DMS153 treated with DMSO at 0.1 percent for 48 hours (cell line): ENCODE results near the gene SSNA1.

Experiments
- DNase-seq: peaks from one replicate; lab custom pipeline; 2025; ENCODE audit not compliant: unreplicated experiment; lab: John Stamatoyannopoulos, UW

Gene SSNA1

GRCh38 chr9:137199411-137200121 lies 11.1 kb downstream of the SSNA1 start:
- DNase-seq: no peak

- peak; percentile 96 for DNase-seq
Measured at GRCh38 chr9:137200311-137201204, 12.1 kb downstream of the SSNA1 start, which contains the start of gene TPRN. Gene TPRN (minus strand): TSS chr9:137200741. CDS start chr9:137200711, 30 bp downstream.

- no peak for DNase-seq
Measured at GRCh38 chr9:137201205-137201868, 12.9 kb downstream of the SSNA1 start.

DNA sequence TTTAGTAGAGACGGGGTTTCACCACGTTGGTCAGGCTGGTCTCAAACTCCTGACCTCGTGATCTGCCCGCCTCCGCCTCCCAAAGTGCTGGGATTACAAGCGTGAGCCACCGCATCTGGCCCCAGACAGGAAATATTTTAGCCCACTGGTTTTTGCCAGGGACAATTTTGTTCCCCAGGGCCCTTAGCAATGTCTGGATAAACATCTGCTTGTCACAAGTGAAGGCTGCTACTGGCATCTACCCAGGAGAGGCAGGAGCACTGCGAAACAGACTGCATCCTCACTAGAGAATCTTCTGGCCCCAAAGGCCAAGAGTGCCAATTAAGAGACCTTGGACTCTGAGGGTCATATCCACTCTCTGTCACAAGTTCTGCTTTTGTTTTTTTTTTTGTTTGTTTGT lies 14.5 kb downstream of the SSNA1 start:
- DNase-seq: no peak

GRCh38 chr9:137204731-137205125 lies 16.3 kb downstream of the SSNA1 start:
- no peak for DNase-seq

DNA sequence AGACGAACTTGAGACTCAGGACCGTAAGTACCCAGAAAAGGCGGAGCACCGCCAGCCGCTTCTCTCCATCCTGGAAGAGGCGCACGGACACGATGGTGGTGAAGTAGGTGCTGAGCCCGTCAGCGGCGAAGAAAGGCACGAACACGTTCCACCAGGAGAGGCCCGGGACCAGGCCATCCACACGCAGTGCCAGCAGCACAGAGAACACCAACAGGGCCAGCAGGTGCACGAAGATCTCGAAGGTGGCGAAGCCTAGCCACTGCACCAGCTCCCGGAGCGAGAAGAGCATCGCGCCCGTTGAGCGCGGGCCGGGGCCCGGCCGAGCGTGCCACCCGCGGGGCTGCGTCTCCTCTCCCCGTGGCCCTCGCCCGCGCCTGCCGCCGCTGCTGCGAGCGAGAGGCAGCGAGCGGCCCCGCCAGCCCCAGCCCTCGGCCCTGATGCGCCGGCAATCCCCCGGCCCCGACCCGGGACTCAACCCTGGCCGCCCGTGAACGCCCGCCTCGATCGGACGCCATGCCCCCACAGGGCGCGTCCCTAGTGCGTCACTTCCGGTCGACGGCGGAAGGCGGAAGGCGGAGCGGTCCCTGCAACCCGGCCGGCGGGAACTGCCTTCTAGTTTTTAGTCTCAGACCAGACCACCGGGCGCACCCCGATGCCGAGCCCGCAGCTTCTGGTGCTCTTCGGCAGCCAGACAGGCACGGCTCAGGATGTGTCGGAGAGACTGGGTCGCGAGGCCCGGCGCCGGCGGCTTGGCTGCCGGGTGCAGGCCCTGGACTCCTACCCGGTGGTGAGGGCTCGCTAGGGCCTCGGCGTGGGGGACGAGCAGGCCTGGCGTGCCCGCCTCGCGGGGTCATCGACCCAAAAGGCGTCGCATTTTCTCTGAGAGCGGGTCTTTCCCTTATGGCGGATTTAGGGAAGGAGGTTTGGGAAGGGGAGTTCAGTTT lies 16.9 kb downstream of the SSNA1 start, which contains the start of the genes NDOR1 and TMEM203:
NDOR1 (plus strand) TSS at position 575 of the 944 bp plus-strand sequence; CDS start at position 653, 78 bp downstream.
TMEM203 (minus strand) TSS at position 523 of the 944 bp plus-strand sequence; CDS start at position 289, 234 bp downstream.
- DNase-seq: peak; percentile 59

GRCh38 chr9:137206602-137207001 lies 18.1 kb downstream of the SSNA1 start:
- no peak for DNase-seq

DNA sequence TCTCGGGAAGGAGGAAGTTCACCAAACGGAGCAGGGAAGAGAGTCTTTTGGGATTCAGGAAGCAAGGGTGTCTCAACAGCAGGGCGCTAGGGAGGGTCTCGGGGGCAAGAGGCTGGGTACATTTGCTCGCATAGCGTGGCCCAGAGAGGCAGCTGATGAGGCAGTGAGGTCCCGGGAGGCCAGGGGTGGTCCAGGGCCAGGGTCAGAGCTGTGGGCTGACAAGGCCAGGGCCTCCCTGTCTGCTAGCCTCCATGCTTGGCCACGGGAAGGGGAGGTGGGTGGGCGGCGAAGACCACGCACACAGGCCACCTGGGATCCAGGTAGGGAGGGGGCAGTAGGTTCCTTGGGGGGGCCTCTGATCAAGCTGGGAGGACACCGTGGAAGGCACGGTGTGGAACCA lies 23.1 kb downstream of the SSNA1 start:
- DNase-seq: no peak

DNA sequence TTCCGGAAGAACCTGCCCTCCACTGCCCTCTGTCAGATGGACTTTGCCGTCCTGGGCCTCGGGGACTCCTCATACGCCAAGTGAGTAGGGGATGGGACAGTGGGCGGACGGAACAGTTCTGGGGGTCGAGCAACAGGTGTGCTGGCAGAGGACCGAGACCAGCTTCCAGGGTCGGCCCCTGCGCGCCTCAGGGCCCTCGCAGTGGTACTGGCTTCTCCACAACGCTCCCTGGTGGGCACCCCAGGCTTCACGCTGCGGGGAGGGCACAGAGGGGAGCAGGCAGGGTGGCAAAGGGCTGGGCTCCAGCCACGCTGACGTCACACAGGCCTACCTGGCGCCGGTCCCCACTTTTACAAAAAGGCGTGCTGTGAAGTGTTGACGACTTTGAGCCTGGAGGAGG lies 24.0 kb downstream of the SSNA1 start:
- DNase-seq: no peak

- no peak for DNase-seq
Measured at GRCh38 chr9:137213160-137214060, 24.9 kb downstream of the SSNA1 start.

- no peak for DNase-seq
Measured at GRCh38 chr9:137214620-137215019, 26.1 kb downstream of the SSNA1 start.

- DNase-seq: no peak
Measured at GRCh38 chr9:137215196-137215986, 26.9 kb downstream of the SSNA1 start.

GRCh38 chr9:137216188-137216965 lies 27.9 kb downstream of the SSNA1 start:
- no peak for DNase-seq

DNA sequence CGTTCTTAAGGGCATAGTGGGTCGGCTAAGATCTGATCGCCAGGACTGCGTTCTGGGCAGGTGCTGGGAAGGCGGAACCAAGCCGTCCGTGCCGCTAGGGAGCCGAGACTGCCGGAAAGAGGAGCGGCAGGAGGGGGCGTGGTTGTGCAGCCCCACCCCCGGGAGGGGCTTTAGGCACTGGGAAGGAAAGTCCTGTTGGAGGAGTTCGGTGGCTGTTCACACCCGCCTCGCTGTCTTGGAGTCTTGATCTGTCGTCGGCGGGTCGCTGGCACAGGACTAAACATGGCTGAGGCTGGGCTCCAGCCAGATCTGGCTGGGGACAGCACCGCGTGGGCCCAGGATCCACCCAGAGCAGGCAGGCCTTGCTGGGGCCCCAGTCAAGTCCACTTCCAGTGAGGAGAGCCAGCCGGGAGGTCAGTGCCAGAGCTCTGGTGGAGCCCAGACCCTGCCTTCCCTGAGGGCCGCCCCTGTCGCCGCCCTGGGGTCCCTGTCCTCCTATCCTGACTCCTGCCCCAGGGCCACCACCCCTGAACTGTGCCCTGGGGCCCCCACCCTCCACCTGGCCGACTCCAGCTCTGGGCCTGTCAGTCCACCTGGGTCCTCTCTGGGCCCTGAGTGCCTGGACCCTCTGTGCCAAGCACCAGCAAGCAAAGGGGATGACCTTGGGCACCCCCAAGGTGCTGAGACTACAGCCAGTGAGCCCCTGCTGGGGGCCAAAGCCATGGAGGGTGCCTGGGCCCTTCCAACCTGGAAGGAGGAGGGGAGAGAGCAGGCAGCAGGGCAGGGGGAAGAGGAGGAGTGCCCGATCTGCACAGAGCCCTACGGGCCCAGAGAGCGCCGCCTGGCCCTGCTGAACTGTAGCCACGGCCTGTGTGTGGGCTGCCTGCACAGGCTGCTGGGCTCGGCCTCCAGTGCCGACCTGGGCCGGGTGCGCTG lies 29.1 kb downstream of the SSNA1 start:
- peak; percentile 42 for DNase-seq

DNA sequence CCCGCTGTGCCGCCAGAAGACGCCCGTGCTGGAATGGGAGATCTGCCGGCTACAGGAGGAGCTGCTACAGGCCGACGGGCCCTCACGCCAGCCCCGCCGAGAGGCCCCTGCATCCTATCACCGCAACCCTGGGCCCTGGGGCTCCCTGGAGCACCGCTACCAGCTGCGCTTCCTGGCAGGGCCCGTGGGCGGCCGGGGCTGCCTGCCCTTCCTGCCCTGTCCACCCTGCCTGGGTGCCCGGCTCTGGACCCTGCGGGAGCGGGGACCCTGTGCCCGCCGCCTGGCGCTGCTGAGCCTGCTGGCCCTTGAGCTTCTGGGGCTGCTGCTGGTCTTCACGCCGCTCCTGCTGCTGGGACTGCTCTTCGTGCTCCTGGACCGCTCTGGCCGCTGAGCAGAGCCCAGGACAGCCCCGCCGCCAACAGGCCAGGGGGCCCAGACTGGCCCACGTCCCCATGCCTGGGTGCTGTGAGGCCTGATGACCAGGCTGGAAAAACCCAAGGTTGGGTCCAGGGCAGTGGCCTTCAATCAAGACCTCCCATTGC lies 29.8 kb downstream of the SSNA1 start:
- no peak for DNase-seq

- no peak for DNase-seq
Measured at GRCh38 chr9:137218754-137219271, 30.3 kb downstream of the SSNA1 start.
